Stomach (tissue), 4 donors: ENCODE data around the gene FER1L5.

Source experiments
- EP300 ChIP-seq: sonication (generic); formaldehyde crosslinking; IDR thresholded peaks from one replicate; pipeline ENCODE4 v1.6.1; 2017; ENCODE audit warnings: antibody characterized with exemption
- POLR2A ChIP-seq, 4 donors: fragments of 450-650 bp; IDR thresholded peaks; one replicate each; pipeline ENCODE4 v1.6.1; 2016; ENCODE audit warnings: antibody characterized with exemption in 4 of 4, control low read depth in 2 of 4, mild to moderate bottlenecking in 1 of 4, moderate library complexity in 1 of 4
- POLR2AphosphoS5 ChIP-seq, 3 donors: sonication (generic); formaldehyde crosslinking; IDR thresholded peaks; one replicate each; pipeline ENCODE4 v1.6.1; 2016; ENCODE audit warnings: antibody characterized with exemption in 3 of 3
- TF ChIP-seq, protein P1 (sequence below), 7 experiments: fragments of 450-650 bp in 4 of 7; fragments of 200-600 bp in 3 of 7; sonication (generic) in 3 of 7; IDR thresholded peaks; one replicate each; pipeline ENCODE4 v1.5.1; 2016 to 2019; ENCODE audit warnings: antibody characterized with exemption in 7 of 7, control low read depth in 2 of 7, mild to moderate bottlenecking in 1 of 7

DNA sequence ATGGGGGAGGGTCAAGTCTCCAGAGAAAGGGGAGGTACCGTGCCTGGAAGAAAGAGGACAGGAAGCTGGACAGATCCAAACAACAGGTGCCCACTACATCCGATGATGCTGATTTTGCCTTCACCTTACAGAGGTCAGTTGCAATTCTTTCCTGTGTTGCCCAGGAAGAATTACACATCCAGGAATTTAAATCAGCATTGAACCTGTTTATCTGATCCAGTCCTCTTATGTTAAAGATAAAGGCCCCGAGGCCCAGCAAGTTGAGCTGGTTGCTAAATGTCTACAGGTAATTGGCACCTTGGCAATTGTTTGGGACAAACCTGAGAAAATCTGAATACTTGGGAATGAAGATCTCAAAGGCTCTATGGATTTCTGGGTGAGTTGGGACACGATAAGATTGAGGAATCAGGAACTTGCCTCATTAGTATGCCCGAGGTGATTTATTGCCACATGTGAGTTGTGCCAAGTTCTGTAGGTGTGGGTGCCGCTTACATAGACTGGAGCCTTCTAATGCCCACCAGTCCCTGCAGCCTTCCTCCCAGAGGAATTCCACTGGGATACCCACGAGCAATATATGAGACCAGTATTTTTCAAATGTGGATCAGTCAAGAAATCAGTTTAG, 111.2 kb downstream of the FER1L5 start:
- TF ChIP-seq POLR2AphosphoS5 (IDR thresholded peaks at IDR 0.05) (no peak), EP300 (no peak), POLR2A (IDR thresholded peaks at IDR 0.05) (no peak)
- TF ChIP-seq, protein P1, sequence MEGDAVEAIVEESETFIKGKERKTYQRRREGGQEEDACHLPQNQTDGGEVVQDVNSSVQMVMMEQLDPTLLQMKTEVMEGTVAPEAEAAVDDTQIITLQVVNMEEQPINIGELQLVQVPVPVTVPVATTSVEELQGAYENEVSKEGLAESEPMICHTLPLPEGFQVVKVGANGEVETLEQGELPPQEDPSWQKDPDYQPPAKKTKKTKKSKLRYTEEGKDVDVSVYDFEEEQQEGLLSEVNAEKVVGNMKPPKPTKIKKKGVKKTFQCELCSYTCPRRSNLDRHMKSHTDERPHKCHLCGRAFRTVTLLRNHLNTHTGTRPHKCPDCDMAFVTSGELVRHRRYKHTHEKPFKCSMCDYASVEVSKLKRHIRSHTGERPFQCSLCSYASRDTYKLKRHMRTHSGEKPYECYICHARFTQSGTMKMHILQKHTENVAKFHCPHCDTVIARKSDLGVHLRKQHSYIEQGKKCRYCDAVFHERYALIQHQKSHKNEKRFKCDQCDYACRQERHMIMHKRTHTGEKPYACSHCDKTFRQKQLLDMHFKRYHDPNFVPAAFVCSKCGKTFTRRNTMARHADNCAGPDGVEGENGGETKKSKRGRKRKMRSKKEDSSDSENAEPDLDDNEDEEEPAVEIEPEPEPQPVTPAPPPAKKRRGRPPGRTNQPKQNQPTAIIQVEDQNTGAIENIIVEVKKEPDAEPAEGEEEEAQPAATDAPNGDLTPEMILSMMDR (IDR thresholded peaks at IDR 0.05), result no peak
